HepG2 (cell line): Measurements from ENCODE around the gene CCDC88B. TPM values are rescaled to one million over a fixed set of nuclear protein-coding genes. Genes with fewer than 3 reads are reported as not detected.

ENCODE experiments used
- ATF3 ChIP-seq: sonication (generic); formaldehyde crosslinking; IDR thresholded peaks from 2 replicates; pipeline ENCODE4 v1.4.0; 2020; ENCODE audit warnings: missing genetic modification reagents
- CREB3 ChIP-seq: sonication (generic); formaldehyde crosslinking; IDR thresholded peaks from 2 replicates; pipeline ENCODE4 v1.5.0; 2020; ENCODE audit warnings: missing genetic modification reagents
- EEA1 ChIP-seq: sonication (generic); formaldehyde crosslinking; IDR thresholded peaks from 2 replicates; pipeline ENCODE4 v1.5.1; 2020; ENCODE audit warnings: mild to moderate bottlenecking, missing genetic modification reagents, borderline replicate concordance
- EHMT2 ChIP-seq: fragments of 200-600 bp; sonication (generic); IDR thresholded peaks from 2 replicates; pipeline ENCODE4 v1.7.0; 2017; ENCODE audit warnings: antibody characterized with exemption, low read depth, low read length, borderline replicate concordance
- EP300 ChIP-seq, 3 experiments: sonication (generic) in 1 of 3; formaldehyde crosslinking in 1 of 3; IDR thresholded peaks; 2 replicates each; pipeline versions ENCODE4 v1.5.1 to v1.6.1; 2011 to 2020; ENCODE audit warnings: low read depth in 2 of 3, low read length in 2 of 3, borderline replicate concordance in 1 of 3, improper control_type of control experiment in 1 of 3, mild to moderate bottlenecking in 1 of 3, missing genetic modification reagents in 1 of 3, moderate library complexity in 1 of 3
- FOSL2 ChIP-seq: sonication (generic); formaldehyde crosslinking; IDR thresholded peaks from 2 replicates; pipeline ENCODE4 v1.4.0; 2020; ENCODE audit warnings: missing genetic modification reagents
- GLMP ChIP-seq: sonication (generic); formaldehyde crosslinking; IDR thresholded peaks from 2 replicates; pipeline ENCODE4 v1.9.0; 2021; ENCODE audit warnings: missing genetic modification reagents, mild to moderate bottlenecking, borderline replicate concordance
- KLF16 ChIP-seq, 2 experiments: sonication (generic) in 1 of 2; formaldehyde crosslinking in 1 of 2; IDR thresholded peaks; 2 replicates each; pipeline versions ENCODE4 v1.6.1 to v1.8.0; 2016 to 2023; ENCODE audit warnings: missing genetic modification reagents in 2 of 2, missing compliant biosample characterization in 1 of 2
- MAF1 ChIP-seq: sonication (generic); formaldehyde crosslinking; IDR thresholded peaks from 2 replicates; pipeline ENCODE4 v1.5.0; 2020; ENCODE audit warnings: missing genetic modification reagents, borderline replicate concordance
- MXD1 ChIP-seq: sonication (generic); formaldehyde crosslinking; IDR thresholded peaks from 2 replicates; pipeline ENCODE4 v1.4.0; 2020; ENCODE audit warnings: mild to moderate bottlenecking, missing genetic modification reagents
- NCOR1 ChIP-seq: fragments of 200-600 bp; sonication (generic); IDR thresholded peaks from 2 replicates; pipeline ENCODE4 v1.7.0; 2017; ENCODE audit warnings: antibody characterized with exemption, low read length, borderline replicate concordance
- SALL1 ChIP-seq: sonication (generic); formaldehyde crosslinking; IDR thresholded peaks from 2 replicates; pipeline ENCODE4 v1.8.0; 2022; ENCODE audit warnings: mild to moderate bottlenecking, missing genetic modification reagents
- SALL2 ChIP-seq: sonication (generic); formaldehyde crosslinking; IDR thresholded peaks from 2 replicates; pipeline ENCODE4 v1.8.1; 2023; ENCODE audit warnings: mild to moderate bottlenecking, missing genetic modification reagents, inconsistent platforms
- YY1 ChIP-seq: IDR thresholded peaks from 2 replicates; pipeline ENCODE4 v1.6.1; 2011; ENCODE audit warnings: low read length, low read depth, moderate library complexity, mild to moderate bottlenecking; ENCODE audit not compliant: insufficient read depth, insufficient replicate concordance
- ZBTB7B ChIP-seq: sonication (generic); formaldehyde crosslinking; IDR thresholded peaks from 2 replicates; pipeline ENCODE4 v1.4.0; 2020; ENCODE audit warnings: missing genetic modification reagents
- ZC3H4 ChIP-seq: sonication (generic); formaldehyde crosslinking; IDR thresholded peaks from 2 replicates; pipeline ENCODE4 v1.4.0; 2020; ENCODE audit warnings: missing genetic modification reagents, borderline replicate concordance
- ZGPAT ChIP-seq: IDR thresholded peaks from 2 replicates; pipeline ENCODE4 v1.6.1; 2016; ENCODE audit warnings: mild to moderate bottlenecking
- ZNF292 ChIP-seq: sonication (generic); formaldehyde crosslinking; IDR thresholded peaks from 2 replicates; pipeline ENCODE4 v1.8.1; 2022; ENCODE audit warnings: mild to moderate bottlenecking, low read depth, missing genetic modification reagents, borderline replicate concordance
- ZNF329 ChIP-seq: sonication (generic); formaldehyde crosslinking; IDR thresholded peaks from 2 replicates; pipeline ENCODE4 v1.9.0; 2021; ENCODE audit warnings: low read depth, mild to moderate bottlenecking, missing genetic modification reagents
- ZNF44 ChIP-seq: sonication (generic); formaldehyde crosslinking; IDR thresholded peaks from 2 replicates; pipeline ENCODE4 v1.5.1; 2020; ENCODE audit warnings: mild to moderate bottlenecking, missing genetic modification reagents
- ZNF768 ChIP-seq: sonication (generic); formaldehyde crosslinking; IDR thresholded peaks from 2 replicates; pipeline ENCODE4 v1.4.0; 2020; ENCODE audit warnings: missing genetic modification reagents
- ZNF780A ChIP-seq: sonication (generic); formaldehyde crosslinking; IDR thresholded peaks from 2 replicates; pipeline ENCODE4 v1.8.0; 2022; ENCODE audit warnings: mild to moderate bottlenecking, missing genetic modification reagents, moderate library complexity
- ZNF790 ChIP-seq: sonication (generic); formaldehyde crosslinking; IDR thresholded peaks from 2 replicates; pipeline ENCODE4 v1.8.0; 2022; ENCODE audit warnings: missing genetic modification reagents, mild to moderate bottlenecking, borderline replicate concordance
- polyA plus RNA-seq, 8 experiments: library from polyadenylated mRNA; depleted of rRNA in 3 of 8; stranded (reverse) in 7 of 8; unstranded in 1 of 8; fragments of >200 nt; fragmentation: Illumina TruSeq in 4 of 8; extraction: Trizol in 4 of 8; gene quantifications; 2 replicates each; pipeline versions ENCODE4 v1.2.1 to v1.2.3, GENCODE V29; 2011 to 2016; ENCODE audit warnings: low read depth in 4 of 8, missing spikeins in 1 of 8, mixed read lengths in 1 of 8; ENCODE audit not compliant: insufficient read depth in 1 of 8
- total RNA-seq, 5 experiments: library from RNA; depleted of rRNA; stranded (reverse); fragments of >200 nt; fragmentation: Illumina TruSeq; extraction: Trizol; gene quantifications; 2 replicates each; pipeline ENCODE4 v1.2.3, GENCODE V29; 2016; ENCODE audit warnings: low read depth in 1 of 5

The CCDC88B gene
- total and polyA plus RNA-seq, 2 of the 13 experiments (the other 11 are each of a cell fraction or from before 2014, with no cell fraction given): 3.6 to 4.8 TPM

GRCh38 chr11:64305691-64306562 is 34.1 kb upstream of the CCDC88B start (continued):
- TF ChIP-seq EEA1 (CRISPR knock-in tag): no peak
- 0 out of 2 replicates have a peak, but pooled peaks have one; percentile 34 for TF ChIP-seq ZC3H4 (CRISPR knock-in tag)
- TF ChIP-seq KLF16 (CRISPR knock-in tag; IDR thresholded peaks at IDR 0.05): peak in 1 of 2 experiments; percentile 58; a peak in 1 of 4 replicates
- peak; percentile 73 for TF ChIP-seq ZBTB7B (CRISPR knock-in tag)
- TF ChIP-seq MXD1 (CRISPR knock-in tag): 0 out of 2 replicates have a peak, but pooled peaks have one; percentile 49
- TF ChIP-seq ZGPAT (CRISPR knock-in tag): peak; percentile 55; the same call in 1 of the 2 replicates
- 0 out of 2 replicates have a peak, but pooled peaks have one; percentile 69 for TF ChIP-seq NCOR1
- no peak for TF ChIP-seq EHMT2
- TF ChIP-seq YY1: peak; percentile 36
- TF ChIP-seq ZNF329 (CRISPR knock-in tag): peak; percentile 43; the same call in 1 of the 2 replicates
- TF ChIP-seq GLMP (CRISPR knock-in tag): no peak
- 0 out of 2 replicates have a peak, but pooled peaks have one; percentile 10 for TF ChIP-seq ZNF768
- TF ChIP-seq ZNF790 (CRISPR knock-in tag): peak; percentile 3; the same call in 1 of the 2 replicates
- no peak for TF ChIP-seq MAF1 (CRISPR knock-in tag)
- no peak for TF ChIP-seq CREB3 (CRISPR knock-in tag)
- TF ChIP-seq ATF3 (CRISPR knock-in tag): no peak
- peak; percentile 8; the same call in 1 of the 2 replicates for TF ChIP-seq FOSL2 (CRISPR knock-in tag)
- TF ChIP-seq SALL2: peak; percentile 28; the same call in 1 of the 2 replicates
- no peak; the same call in 1 of the 2 replicates for TF ChIP-seq ZNF780A
- 0 out of 2 replicates have a peak, but pooled peaks have one; percentile 4 for TF ChIP-seq ZNF44 (CRISPR knock-in tag)
- peak; percentile 34; the same call in 1 of the 2 replicates for TF ChIP-seq SALL1 (CRISPR knock-in tag)
- TF ChIP-seq ZNF292 (CRISPR knock-in tag): peak; percentile 47; the same call in 1 of the 2 replicates
- TF ChIP-seq EP300 (IDR thresholded peaks at IDR 0.05; ENCODE audit: low read depth in 2 of 2, low read length in 2 of 2): peak in 1 of 2 experiments; percentile 25; a peak in 1 of 4 replicates
- no peak for TF ChIP-seq EP300 (CRISPR knock-in tag; IDR thresholded peaks at IDR 0.05; ENCODE audit: borderline replicate concordance)
